WTC11 (cell line): ENCODE measurements around the gene BHLHE23.

Experiments
- AFF4 ChIP-seq: sonication (generic); formaldehyde crosslinking; IDR thresholded peaks from 2 replicates; pipeline ENCODE4 v1.8.1; 2023; ENCODE audit warnings: mild to moderate bottlenecking, missing genetic modification reagents, borderline replicate concordance
- ATF1 ChIP-seq: sonication (generic); formaldehyde crosslinking; IDR thresholded peaks from 2 replicates; pipeline ENCODE4 v1.8.1; 2023; ENCODE audit warnings: mild to moderate bottlenecking, moderate library complexity, missing genetic modification reagents
- CTCF ChIP-seq: fragments of 200-600 bp; IDR thresholded peaks from 2 replicates; pipeline ENCODE4 v1.8.0; 2022; ENCODE audit warnings: antibody characterized with exemption
- ERG ChIP-seq: fragments of 250-450 bp; sonication (Bioruptor Pico); IDR thresholded peaks from 2 replicates; pipeline ENCODE4 v1.8.0; 2021; ENCODE audit warnings: mild to moderate bottlenecking
- ESRRA ChIP-seq: sonication (generic); formaldehyde crosslinking; IDR thresholded peaks from 2 replicates; pipeline ENCODE4 v1.8.1; 2022; ENCODE audit warnings: mild to moderate bottlenecking, missing genetic modification reagents, borderline replicate concordance
- GABPB1 ChIP-seq: sonication (generic); formaldehyde crosslinking; IDR thresholded peaks from 2 replicates; pipeline ENCODE4 v1.8.1; 2023; ENCODE audit warnings: mild to moderate bottlenecking, missing genetic modification reagents
- HMGXB4 ChIP-seq: sonication (generic); formaldehyde crosslinking; IDR thresholded peaks from 2 replicates; pipeline ENCODE4 v1.8.1; 2023; ENCODE audit warnings: mild to moderate bottlenecking, moderate library complexity, missing genetic modification reagents
- MAX ChIP-seq: sonication (generic); formaldehyde crosslinking; IDR thresholded peaks from 2 replicates; pipeline ENCODE4 v1.8.0; 2022; ENCODE audit warnings: mild to moderate bottlenecking, missing genetic modification reagents
- MLX ChIP-seq: sonication (generic); formaldehyde crosslinking; IDR thresholded peaks from 2 replicates; pipeline ENCODE4 v1.8.1; 2023; ENCODE audit warnings: mild to moderate bottlenecking, missing genetic modification reagents, moderate library complexity
- NR2C2 ChIP-seq: sonication (generic); formaldehyde crosslinking; IDR thresholded peaks from 2 replicates; pipeline ENCODE4 v1.8.0; 2022; ENCODE audit warnings: mild to moderate bottlenecking, missing genetic modification reagents
- NR3C1 ChIP-seq: sonication (generic); formaldehyde crosslinking; conservative IDR thresholded peaks from 2 replicates; pipeline ENCODE4 v1.8.1; 2023; ENCODE audit warnings: low read depth, mild to moderate bottlenecking, missing genetic modification reagents
- STAT6 ChIP-seq: sonication (generic); formaldehyde crosslinking; conservative IDR thresholded peaks from 2 replicates; pipeline ENCODE4 v1.8.1; 2023; ENCODE audit warnings: mild to moderate bottlenecking, low read depth, missing genetic modification reagents, moderate library complexity
- ZMAT4 ChIP-seq: fragments of 250-450 bp; sonication (Bioruptor Pico); IDR thresholded peaks from 2 replicates; pipeline ENCODE4 v1.9.0; 2021; ENCODE audit warnings: mild to moderate bottlenecking
- ZNF232 ChIP-seq: sonication (generic); formaldehyde crosslinking; IDR thresholded peaks from 2 replicates; pipeline ENCODE4 v1.8.0; 2022; ENCODE audit warnings: mild to moderate bottlenecking, missing genetic modification reagents

GRCh38 chr20:62993856-62994494 lies 12.8 kb downstream of the BHLHE23 start:
- TF ChIP-seq MAX (CRISPR knock-in tag) = no peak
- TF ChIP-seq NR2C2 = no peak
- TF ChIP-seq STAT6 = no peak
- no peak for TF ChIP-seq ERG (CRISPR knock-in tag)
- TF ChIP-seq CTCF = no peak
- TF ChIP-seq MLX (CRISPR knock-in tag) = no peak
- TF ChIP-seq ESRRA (CRISPR knock-in tag) = no peak
- no peak for TF ChIP-seq GABPB1
- TF ChIP-seq HMGXB4 (CRISPR knock-in tag) = no peak
- TF ChIP-seq AFF4 (CRISPR knock-in tag) = no peak
- no peak for TF ChIP-seq ZNF232 (CRISPR knock-in tag)
- TF ChIP-seq ATF1 (CRISPR knock-in tag) = no peak
- TF ChIP-seq ZMAT4 (CRISPR knock-in tag) = no peak
- TF ChIP-seq NR3C1 (CRISPR knock-in tag) = no peak
